NCI-H146 treated with DMSO at 0.1 percent for 48 hours (cell line): ENCODE results near the gene ROR2.

Experiments used
- DNase-seq: peaks from one replicate; lab custom pipeline; 2025; ENCODE audit not compliant: unreplicated experiment; lab: John Stamatoyannopoulos, UW

The ROR2 gene

DNA sequence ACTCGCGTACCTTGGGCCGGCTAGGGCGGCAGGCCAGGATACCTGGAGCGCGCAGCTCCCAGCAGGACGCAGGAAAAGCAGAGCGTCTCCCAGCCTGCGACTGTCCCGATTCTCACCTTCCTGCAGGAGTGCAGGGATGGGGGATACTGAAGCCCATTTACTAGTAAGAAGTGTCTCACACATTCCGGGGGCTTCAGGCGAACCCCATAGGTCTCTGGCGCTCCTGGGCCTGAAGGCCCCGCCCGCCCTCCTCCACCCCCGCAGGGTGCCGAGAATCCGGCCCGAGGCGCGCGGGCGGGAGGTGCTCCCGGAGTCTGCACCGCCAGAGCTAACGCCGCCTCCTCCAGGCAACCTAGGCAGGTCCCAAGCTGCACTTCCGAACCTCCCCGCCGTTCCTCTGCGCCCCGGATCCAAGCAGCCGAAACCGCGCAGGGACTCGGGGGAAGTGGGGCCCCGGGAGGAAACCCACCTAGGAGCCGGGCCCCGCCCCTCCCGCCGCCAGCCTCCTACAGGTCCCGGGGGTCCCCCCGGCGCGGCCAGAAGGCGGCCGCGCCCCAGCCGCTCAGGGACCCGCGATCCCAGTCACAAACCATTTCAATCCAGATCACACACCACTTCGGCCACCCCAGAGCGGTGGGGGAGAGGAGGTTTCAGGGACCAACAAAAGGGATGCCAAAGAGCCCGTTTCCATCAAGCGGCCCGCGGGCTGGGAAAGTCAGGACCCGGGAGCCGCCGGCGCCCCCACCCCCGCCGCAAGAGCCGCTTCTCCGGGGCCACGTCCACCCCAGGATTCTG, 1.2 kb downstream of the ROR2 start:
- no peak for DNase-seq

DNA sequence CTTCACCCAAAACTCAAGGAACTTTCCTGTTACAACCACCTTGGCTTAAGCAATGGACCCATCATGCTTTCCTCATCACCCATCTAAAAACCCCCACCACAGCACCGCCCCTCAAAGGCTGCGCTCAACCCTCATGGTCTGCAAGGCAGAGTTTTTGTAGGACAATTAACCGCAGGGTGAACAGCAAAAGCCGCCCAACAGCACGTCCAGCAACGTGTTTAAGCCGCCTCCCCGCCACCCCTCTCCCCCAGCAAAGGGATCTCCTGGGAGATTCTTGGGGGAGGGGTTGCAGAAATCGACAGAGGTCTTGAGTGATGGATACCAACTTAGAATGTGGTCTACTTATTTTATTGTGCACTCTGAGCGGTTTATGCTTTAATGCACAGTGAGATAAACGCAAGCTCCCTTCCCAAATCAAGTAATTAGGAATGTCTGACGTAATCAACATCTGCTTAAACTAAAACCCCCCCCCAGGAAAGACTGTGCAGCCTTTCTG, 1.9 kb downstream of the ROR2 start:
- no peak for DNase-seq

DNA sequence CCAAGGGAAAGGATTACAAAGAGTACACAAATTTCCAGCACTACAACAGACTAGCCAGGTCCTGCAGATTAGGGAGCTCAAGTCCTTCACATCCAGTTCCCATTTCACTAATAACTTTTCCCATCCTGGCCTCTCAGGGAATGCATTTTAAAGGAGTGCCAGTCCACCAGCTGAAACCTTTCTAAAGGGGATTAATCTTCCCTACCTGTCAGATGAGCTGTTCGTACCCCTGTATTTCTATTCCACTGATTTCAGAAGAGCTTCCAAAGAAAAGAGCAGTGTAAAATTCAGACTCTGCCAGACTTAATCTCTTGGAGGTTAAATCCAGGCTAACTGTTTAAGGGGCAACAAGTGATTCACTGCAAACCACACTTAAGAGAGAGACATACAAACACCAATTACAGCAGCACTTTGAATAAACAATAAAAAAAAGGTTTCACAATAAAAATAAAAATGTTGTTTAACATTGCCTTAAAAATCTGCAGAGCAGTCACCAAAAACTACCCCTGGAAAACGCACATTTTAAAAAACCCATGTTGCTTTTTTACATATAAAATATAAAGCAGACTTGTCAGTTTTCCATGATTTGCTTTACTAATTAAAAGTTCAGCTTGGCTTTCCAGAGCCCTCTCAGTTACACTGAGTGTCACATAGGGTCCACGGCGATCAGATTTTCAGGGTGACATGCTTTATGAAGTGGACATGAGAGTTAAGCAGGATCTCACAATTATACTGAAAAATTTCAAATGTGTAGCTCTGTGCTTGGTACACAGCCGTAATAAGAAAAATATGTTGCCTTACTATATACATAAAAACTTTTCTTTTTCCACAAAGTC, 3.2 kb downstream of the ROR2 start:
- DNase-seq: no peak

DNA sequence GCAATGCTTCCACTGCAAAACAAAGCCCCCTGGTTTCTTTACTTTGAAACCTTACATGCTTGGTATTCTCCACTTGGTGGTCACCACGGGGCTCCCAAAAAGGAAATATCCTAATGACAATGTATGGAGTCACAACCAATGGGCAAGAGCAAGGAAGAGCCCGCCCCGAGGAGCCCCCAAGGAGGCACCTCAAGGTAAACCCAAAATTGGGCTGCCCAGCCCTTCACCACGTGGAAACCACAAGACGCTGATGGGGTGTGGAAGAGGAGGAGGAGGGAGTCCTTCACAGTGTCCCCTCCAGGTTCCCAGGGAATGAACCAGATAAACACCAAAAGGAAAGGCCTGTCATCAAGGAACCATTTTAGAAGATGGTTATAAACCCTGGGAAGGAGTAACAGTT, 3.8 kb downstream of the ROR2 start:
- DNase-seq: no peak

DNA sequence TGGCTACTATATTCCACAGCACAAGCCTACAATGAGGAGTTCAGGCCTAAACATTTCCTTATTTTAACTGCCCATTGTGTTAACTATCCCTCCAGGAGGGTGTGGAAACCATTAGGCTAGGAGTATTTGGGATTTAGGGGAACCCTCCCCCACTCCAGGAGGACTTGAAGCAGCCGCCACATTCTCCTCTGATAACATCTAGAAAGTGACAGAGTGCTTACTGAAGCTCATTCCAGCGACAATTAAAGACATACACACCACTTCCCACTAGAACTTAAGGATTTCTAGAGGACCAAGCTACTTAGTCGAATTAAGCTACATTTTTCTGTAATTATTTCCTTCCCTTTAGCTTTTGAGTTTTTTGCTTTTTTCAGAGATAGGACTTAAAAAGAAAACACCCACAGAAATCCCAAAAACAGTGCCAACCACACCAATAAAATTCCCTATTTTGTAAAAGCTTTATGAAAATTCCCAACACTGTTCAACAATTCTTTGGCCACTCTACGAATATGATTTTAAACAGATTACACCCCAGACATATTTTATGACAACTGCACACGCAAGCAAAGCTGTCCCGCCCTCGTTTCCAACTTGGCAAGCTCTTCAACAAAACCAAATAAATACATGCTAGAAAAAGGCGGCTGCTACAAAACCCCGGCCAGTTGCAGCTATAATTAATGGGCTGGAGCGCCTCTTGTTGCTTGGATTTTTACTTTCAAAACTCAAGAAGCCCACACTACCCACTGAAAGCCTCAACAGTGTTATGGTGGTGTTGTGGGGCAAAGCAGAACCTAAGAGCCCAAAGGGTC, 4.5 kb downstream of the ROR2 start:
- no peak for DNase-seq

DNA sequence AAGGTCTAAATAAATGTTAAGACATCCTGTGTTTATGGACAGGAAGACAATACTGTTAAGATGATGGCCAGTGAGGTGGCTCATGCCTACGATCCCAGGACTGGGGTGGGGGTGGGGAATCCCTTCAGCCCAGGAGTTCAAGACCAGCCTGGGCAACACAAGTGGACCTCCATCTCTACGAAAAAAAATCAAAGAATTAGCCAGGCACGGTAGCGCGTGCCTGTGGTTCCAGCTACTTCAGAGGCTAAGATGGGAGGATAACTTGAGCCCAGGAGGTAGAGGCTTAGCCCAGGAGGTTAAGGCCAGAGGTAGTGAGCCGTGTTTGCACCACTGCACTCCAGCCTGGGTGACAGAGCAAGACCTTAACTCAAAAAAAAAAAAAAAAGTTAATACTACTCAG, 5.3 kb downstream of the ROR2 start:
- no peak for DNase-seq

DNA sequence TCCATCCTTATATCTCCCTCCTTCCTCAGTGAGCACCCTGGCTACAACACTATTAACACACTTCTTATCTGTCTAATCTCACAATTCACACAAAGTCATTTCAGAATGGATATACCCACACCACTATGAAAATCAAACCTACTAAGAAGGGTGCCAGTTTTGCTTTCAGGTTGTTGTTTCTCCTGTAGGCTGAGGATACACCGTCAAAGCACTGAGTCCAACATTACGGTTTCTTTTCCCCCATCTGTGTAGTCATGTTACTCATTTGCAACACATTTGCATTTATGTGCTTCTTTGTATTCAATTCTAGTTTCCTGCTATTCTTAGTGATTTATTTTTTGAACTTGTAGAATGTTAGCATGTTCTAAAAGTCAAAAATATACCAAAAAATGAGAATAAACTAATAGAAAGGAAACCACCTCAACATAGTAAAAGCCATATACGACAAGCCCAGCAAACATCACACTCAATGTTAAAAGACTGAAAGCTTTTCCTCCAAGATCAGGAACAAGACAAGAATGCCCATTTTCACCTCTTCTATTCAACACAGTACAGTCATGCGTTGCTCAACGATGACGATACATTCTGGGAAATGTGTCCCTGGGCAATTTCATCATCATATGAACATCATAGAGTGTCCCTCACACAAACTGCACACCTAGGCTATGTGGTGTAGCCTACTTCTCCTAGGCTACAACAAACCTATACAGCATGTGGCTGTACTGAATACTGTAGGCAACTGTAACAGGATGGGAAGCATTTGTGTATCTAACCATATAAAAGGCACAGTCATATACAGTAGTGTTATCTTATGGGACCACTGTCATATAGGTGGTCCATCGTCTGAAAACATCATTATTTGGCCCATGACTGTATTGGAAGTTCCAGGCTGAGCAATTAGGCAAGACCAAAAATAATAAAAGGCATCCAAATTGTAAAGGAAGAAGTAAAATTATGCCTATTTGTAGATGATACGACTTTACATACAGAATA, 6.3 kb downstream of the ROR2 start:
- no peak for DNase-seq

DNA sequence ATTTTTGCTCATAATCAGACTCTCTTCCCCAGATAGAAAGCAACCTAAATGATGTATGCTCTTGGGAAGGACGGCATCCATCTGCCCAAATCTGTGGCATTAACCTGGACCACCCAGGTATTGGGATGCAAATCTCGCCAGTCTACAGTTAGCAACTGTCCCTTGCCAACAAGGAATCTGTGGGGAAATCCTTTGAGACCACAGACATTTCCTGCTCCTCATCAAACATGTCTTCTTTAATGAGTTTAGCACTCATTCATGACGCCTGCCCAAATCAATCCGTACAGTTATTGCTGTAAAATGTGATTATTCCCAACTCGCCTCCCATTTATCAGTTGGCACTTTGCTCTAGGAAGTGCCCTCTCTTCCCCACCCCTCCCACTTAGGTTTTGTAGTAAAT, 7.8 kb downstream of the ROR2 start:
- DNase-seq: no peak

DNA sequence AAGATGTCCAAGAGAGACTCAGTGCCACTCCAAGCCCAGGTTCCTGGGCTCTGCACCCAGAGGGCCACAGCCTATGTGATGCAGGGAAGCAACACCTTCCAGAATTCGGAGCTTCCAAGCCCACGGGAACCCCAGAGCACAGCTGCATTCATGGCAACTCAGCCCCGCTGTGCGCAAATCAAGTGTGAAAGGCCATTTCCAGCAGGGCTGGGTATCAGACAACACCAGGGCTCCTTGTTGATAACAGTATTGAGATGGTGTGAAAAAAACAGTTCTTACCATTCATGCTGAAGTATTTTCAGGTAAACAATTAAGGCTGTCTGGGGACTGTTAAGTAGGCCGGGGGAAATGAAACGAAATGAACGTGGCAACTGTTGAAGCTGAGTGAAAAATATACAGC, 10.1 kb downstream of the ROR2 start:
- DNase-seq: no peak

DNA sequence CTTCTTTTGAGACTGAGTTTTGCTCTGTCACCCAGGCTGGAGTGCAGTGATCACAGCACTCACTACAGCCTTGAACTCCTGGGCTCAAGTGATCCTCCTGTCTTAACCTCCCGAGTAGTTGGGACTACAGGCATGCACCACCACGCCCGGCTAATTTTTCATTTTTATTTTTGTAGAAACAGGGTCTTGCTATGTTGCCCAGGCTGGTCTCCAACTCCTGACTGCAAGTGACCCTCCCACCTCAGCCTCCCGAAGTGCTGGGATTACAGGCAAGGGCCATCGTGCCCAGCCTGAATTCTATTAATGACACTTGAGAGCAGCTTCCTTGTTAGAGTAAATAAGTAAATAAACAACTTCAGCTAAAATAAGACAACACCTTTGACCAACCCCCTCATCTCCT, 12.3 kb downstream of the ROR2 start:
- no peak for DNase-seq

DNA sequence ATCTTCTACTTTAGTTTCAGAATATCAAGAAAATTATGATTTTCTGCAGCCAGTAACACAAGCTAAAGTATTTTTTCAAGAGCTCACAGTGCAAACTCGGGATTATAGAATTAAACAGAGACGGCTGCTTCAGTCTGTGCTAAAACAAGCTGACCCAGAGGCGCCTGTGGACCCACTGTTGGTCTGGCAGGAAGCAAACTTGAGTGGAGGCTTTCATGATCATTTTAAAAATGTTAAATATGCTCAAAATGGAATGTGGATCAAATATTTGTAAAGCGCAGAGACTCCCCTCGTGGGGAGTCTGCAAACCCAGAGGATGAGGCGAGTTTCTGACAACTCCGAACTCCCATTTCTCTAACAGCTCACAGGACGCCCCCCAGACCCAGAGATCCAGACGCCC, 13.0 kb downstream of the ROR2 start:
- no peak for DNase-seq

DNA sequence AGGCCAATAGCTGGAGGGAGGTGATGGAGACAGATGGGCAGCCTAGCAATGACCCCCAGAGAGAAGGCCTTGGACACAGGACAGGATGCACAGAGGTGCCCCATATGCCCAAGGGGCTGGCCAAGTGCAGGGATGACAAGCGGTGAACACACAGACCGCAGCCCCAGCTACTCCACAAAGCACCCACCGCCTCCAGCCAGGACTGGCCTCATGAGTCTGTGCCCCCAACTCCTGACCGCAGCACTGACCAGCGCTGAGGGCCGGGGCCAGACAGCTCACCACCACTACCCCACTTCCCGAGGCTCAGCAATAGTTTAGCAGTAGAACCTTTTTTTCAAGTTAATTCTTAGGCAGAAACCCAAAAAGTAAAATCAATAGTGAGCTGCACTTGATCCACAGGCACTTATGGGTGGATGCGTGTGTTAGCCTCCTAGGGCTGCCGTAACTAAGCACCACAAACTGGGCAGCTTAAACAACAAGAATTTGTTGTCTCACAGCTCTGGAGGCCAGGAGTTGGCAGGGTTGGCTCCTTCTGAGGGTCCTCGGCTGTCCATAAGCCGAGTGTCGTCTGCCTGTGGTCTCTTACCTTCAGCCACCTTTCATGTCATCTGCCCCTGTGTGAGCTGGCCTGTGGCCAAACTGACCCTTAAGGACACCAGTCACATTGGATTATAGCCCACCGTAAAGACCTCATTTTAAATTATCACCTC, 14.1 kb downstream of the ROR2 start:
- DNase-seq: no peak

DNA sequence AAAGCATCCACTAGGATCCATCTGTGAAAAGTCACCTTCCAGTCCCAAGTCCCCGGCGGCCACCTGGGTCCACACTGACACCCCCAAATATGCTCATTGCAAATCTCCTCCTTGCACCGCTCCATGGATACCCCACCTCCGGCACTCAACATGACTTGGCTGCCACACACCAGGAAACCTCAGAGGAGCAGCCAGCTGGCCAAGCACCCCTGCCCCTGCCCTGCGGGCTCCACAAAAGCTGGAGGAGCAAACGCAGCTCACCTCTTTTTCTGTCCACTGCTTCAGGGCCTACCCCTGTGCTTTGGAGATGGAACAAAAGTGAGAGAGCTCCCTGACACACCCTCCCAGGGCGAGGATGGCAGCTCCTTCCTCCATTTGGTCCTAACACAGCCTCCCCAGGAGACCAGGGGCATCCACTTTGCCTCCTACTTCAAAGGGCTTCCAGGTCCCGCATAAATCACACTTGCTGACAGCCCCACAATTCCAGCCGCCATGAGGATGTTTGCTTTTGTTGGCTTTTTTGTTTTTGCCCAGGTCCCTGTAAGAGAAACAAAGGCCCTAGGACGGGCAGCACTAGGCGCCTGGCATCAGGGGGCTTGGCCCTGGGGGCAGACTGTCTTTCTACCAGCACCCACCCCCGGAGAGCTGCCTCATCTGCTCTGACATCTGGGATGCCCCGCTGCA, 14.8 kb downstream of the ROR2 start:
- DNase-seq: no peak

DNA sequence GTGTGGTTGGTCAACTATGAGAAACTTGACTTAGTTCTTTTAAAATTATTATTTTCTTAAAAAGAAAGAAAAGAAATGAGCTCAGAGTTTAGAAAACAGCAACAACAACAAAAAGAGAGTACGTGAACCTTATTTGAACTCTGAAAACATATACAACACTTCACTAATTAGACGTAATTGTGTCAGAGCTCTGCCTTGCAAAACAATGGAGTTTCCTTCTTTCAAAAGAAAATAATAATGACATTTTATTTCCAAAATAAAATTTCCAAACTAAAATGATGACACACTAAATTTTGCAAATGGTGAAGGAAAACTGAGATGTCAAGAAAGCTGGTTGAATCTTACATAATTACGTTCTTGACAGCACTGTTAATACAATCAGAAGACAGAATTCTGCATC, 15.4 kb downstream of the ROR2 start:
- no peak for DNase-seq

DNA sequence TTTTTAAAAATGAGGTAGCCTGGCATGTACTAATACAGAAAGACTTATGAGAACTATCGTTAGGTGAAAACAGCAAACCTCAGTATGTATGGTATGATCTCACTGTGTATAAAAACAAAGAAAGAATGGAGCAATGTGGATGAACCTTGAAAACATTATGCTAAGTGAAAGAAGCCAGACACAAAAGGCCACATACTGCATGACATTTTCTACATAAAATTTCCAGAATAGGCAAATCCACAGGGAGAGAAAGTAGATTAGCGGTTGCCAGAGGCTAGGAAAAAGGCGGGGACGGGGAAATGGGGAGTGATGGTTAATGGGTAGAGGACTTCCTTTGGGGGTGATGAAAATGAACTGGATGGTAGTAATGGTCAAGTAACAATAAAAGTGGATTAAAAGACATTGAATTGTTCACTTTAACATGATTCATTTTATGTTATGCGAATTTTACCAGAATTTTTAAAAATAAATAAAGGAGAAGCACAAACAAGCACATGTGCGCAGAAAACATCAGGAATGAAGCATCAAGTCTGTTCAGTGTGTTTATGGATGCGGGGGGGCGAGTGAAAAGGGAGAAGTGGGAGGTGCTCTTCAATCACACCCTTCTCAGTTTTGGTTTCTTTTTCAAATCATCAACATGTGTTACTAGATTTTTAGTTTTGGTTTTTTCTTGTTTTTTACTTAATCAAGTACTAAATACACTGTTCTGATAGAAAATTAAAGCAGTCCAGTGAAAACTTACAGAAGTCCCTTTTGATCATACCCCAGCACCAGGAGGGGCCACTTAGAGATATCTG, 16.3 kb downstream of the ROR2 start:
- no peak for DNase-seq

DNA sequence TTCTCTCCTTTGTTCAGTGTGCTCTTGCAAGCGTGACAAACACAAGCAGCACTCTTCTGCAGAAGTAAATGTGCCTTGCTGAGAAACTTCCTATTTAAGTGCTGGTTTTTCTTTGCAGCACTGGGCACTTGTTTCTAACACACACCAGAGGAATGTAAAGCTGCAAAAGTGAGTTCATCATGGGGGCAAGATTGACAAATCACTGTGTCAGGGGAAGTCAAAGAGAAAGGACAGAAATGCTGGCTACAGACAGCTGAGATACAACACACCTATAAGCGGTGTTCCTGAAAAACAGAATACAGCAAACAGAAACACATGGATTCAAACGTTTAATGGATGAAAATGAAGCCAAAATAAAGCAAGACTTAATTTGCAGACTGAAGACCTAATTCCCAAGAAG, 19.6 kb downstream of the ROR2 start:
- DNase-seq: no peak

DNA sequence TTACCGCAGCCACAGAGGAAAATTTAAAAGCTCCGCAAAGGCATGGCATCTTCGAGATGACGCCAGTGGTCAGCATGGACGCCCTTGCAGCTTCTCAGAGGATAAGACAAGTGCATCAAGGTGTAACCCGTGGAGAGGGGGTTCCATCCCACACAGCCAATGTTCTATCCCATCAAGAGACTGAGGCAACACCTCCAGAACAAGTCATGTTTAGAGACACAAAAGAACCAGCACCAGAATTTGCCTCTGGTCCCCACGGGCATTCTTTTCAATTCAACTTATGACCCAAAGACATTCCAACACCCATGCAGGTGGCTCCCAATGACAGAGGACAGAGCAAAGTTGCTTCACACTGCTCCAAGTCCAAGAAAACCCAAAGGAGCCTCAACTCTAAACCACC, 20.7 kb downstream of the ROR2 start:
- DNase-seq: no peak

DNA sequence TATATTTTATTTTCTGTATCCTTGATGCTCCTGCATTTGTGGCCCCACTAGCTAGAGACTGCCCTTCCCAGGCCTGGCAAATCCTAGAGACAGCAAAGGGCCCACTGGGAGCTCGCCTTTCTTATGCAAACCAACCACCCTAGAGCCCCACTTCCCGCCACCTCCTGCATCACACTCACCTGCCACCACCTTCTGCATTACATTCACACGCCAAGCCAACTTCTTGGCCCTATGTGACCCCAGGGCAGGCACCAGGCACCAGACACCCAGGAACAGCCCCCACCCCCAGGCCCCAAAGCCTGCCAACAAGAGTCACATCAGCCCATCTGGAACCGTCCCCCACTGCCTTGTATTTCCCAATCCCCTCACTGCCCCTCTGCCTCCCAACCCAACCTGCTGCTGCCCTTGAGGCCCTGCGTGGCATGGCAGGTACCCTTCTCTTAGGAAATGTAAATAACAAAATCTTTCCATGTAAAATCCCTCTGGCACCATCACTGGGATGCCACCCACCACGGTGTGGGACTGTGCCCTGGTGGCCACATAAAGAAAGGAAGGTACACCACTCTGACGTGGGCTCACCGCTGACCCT, 22.0 kb downstream of the ROR2 start:
- no peak for DNase-seq
